GM18526 (cell line): Measurements from ENCODE around the gene ZBTB45.
A peak's percentile ranks its signal among the peaks of the same experiment; 100 is the strongest.

Experiments used
- POLR2A ChIP-seq: IDR thresholded peaks from 3 replicates; pipeline ENCODE4 v1.6.1; 2011; ENCODE audit not compliant: insufficient read length; ENCODE audit errors: extremely low read depth

The ZBTB45 gene

GRCh38 chr19:58548859-58549663, 29.5 kb upstream of the ZBTB45 start:
- no peak for TF ChIP-seq POLR2A

GRCh38 chr19:58547323-58548312, 28.0 kb upstream of the ZBTB45 start:
- no peak for TF ChIP-seq POLR2A

GRCh38 chr19:58546019-58546530, 26.5 kb upstream of the ZBTB45 start:
- TF ChIP-seq POLR2A, result no peak

- no peak for TF ChIP-seq POLR2A
Observed at GRCh38 chr19:58545286-58546018, 25.8 kb upstream of the ZBTB45 start.

- TF ChIP-seq POLR2A, result no peak
Observed at GRCh38 chr19:58544591-58545285, 25.1 kb upstream of the ZBTB45 start.

GRCh38 chr19:58543826-58544590, 24.4 kb upstream of the ZBTB45 start, which contains the start of gene TRIM28:
Gene TRIM28 (plus strand): TSS chr19:58544064. CDS start chr19:58544758, 694 bp downstream.
- peak; percentile 98 for TF ChIP-seq POLR2A

DNA sequence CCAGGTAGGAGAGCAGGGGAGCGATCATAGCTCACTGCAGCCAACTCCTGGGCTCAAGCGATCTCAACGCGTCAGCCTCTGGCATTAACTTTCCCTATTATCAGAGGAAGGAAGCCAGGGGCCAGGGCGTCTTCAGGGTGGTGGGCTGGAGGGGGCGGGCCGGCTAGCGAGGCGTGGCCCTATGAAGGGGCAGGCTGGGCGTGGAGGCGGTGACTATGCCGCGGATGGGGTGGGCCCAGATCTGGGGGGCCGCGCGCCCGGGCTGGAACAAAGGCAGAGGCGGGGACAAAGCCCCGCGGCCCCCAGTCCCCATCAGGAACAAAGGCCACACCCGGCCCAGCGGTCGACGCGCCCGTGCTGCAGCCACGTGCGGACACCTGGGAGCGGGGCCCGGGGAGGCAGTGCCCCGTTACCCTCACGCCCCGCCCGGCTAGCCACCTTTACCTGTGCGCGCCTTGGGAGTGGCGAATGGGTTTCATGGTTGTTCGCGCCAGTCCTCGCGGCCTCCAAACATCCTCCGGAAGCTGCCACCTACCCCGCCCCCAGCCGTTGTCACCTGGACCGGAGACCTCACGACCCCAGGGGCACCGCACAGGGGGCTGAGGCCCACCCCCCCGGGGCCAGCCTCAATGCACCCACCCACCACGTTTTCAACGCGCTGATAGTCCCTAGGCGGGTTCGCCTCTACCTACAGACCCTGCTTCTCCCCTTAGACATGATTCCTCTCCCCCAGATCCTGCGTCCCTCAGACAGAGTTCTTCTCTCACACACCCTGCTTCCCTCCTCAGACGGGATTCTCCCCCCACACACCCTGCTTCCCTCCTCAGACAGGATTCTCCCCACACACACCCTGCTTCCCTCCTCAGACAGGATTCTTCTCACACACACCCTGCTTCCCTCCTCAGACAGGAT, 18.9 kb upstream of the ZBTB45 start:
- TF ChIP-seq POLR2A, result no peak

- TF ChIP-seq POLR2A, result no peak
Observed at GRCh38 chr19:58536852-58537798, 17.5 kb upstream of the ZBTB45 start.

- no peak for TF ChIP-seq POLR2A
Observed at GRCh38 chr19:58535857-58536256, 16.2 kb upstream of the ZBTB45 start.

GRCh38 chr19:58531034-58531840, 11.6 kb upstream of the ZBTB45 start:
- no peak for TF ChIP-seq POLR2A

DNA sequence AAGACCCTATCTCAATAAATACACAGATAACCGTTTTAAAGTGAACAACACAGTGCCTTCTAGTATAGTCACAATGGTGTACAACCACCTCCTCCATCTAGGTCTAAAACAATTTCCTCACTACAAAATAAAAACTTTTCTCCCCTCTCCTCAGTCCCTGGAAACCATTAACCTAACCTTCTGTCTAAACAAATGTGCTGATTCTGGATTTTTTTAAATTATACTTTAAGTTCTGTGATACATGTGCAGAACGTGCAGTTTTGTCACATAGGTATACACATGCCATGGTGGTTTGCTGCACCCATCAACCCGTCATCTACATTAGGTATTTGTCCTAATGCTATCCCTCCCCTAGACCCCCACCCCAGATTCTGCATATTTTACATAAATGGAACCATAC, 9.8 kb upstream of the ZBTB45 start:
- TF ChIP-seq POLR2A, result no peak
